DOHH2 (cell line): ENCODE data around the gene KIAA1614.

ENCODE experiments used
- EZH2phosphoT487 ChIP-seq: fragments of 200-600 bp; sonication (generic); IDR thresholded peaks from 2 replicates; pipeline ENCODE4 v1.6.1; 2017; ENCODE audit warnings: borderline replicate concordance, mild to moderate bottlenecking, antibody characterized with exemption, low read length, moderate library complexity, mixed read lengths
- TF ChIP-seq, protein P1 (sequence below): fragments of 200-600 bp; sonication (generic); IDR thresholded peaks from one replicate; pipeline ENCODE4 v1.5.1; 2014; ENCODE audit warnings: antibody characterized with exemption, mild to moderate bottlenecking, low read depth, low read length; ENCODE audit not compliant: poor library complexity, severe bottlenecking

DNA sequence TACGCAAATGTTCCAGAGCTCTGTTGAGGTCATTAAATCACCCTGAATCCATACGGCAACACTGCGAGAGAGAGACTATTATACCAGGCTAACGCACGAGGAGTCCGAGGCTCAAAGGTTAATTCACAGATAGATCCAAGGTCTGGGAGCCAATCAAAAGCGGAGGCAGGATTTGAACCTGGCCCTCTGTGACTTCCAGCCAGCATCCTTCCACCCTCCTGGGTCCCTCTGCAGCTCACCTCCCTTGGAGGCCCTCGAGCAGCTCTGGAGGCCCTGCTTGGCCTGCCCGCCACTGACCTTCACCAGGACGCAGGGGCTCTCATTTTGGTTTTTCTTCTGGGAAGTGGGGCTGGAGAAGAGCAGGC lies 42.1 kb downstream of the KIAA1614 start:
- TF ChIP-seq, protein P1, sequence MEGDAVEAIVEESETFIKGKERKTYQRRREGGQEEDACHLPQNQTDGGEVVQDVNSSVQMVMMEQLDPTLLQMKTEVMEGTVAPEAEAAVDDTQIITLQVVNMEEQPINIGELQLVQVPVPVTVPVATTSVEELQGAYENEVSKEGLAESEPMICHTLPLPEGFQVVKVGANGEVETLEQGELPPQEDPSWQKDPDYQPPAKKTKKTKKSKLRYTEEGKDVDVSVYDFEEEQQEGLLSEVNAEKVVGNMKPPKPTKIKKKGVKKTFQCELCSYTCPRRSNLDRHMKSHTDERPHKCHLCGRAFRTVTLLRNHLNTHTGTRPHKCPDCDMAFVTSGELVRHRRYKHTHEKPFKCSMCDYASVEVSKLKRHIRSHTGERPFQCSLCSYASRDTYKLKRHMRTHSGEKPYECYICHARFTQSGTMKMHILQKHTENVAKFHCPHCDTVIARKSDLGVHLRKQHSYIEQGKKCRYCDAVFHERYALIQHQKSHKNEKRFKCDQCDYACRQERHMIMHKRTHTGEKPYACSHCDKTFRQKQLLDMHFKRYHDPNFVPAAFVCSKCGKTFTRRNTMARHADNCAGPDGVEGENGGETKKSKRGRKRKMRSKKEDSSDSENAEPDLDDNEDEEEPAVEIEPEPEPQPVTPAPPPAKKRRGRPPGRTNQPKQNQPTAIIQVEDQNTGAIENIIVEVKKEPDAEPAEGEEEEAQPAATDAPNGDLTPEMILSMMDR, result no peak
- no peak for TF ChIP-seq EZH2phosphoT487
